Occipital lobe (tissue), 1 donor: Measurements from ENCODE around the gene PDZD4. TPM values are rescaled to one million over a fixed set of nuclear protein-coding genes. Genes with fewer than 3 reads are reported as not detected.

Source experiments
- total RNA-seq: library from RNA; depleted of rRNA; stranded (reverse); fragments of >200 nt; gene quantifications from one replicate; pipeline ENCODE4 v1.2.3, GENCODE V29; 2014

Gene PDZD4
- total RNA-seq, 1 donor from 2014 or later: 148 TPM

Other genes with a start within 250 kb of the PDZD4 start
- 17.3 TPM for gene CCNQ, start 231.4 kb downstream of the PDZD4 start, total RNA-seq
- gene DUSP9, start 183.3 kb downstream of the PDZD4 start, total RNA-seq: 1.7 TPM
- gene PNCK, start 156.7 kb downstream of the PDZD4 start, total RNA-seq: 27.5 TPM
- gene SLC6A8, start 142.6 kb downstream of the PDZD4 start, total RNA-seq: 11.4 TPM
- 60.2 TPM for gene BCAP31, start 106.2 kb downstream of the PDZD4 start, total RNA-seq
- 5.0 TPM for gene ABCD1, start 105.7 kb downstream of the PDZD4 start, total RNA-seq
- gene PLXNB3, start 66.3 kb downstream of the PDZD4 start, total RNA-seq: 0.47 TPM
- gene SRPK3, start 49.5 kb downstream of the PDZD4 start, total RNA-seq: 0.16 TPM
- 29.0 TPM for gene IDH3G, start 36.2 kb downstream of the PDZD4 start, total RNA-seq
- 78.9 TPM for gene SSR4, start 35.9 kb downstream of the PDZD4 start, total RNA-seq
- gene L1CAM, start 55.6 kb upstream of the PDZD4 start, total RNA-seq: 98.1 TPM
- gene AVPR2, start 74.1 kb upstream of the PDZD4 start, total RNA-seq: not detected
- 6.6 TPM for gene ARHGAP4, start 95.7 kb upstream of the PDZD4 start, total RNA-seq
- 17.6 TPM for gene NAA10, start 104.5 kb upstream of the PDZD4 start, total RNA-seq
- 2.8 TPM for gene RENBP, start 114.1 kb upstream of the PDZD4 start, total RNA-seq
- gene HCFC1, start 141.3 kb upstream of the PDZD4 start, total RNA-seq: 12.6 TPM
- 2.7 TPM for gene TMEM187, start 142.2 kb upstream of the PDZD4 start, total RNA-seq
- 8.7 TPM for gene IRAK1, start 189.4 kb upstream of the PDZD4 start, total RNA-seq